DND-41 (cell line): ENCODE data around the gene TBX2.

Experiments used
- EZH2 ChIP-seq: IDR thresholded peaks from 3 replicates; pipeline ENCODE4 v1.6.1; 2012; ENCODE audit warnings: borderline replicate concordance, low read depth, mild to moderate bottlenecking, moderate library complexity, low read length, inconsistent platforms; ENCODE audit not compliant: severe bottlenecking
- TF ChIP-seq, protein P1 (sequence below): IDR thresholded peaks from 2 replicates; pipeline ENCODE4 v1.5.1; 2012; ENCODE audit warnings: borderline replicate concordance, low read length, moderate library complexity, mild to moderate bottlenecking; ENCODE audit not compliant: poor library complexity, severe bottlenecking; ENCODE audit errors: extremely low read depth

- TF ChIP-seq, protein P1, sequence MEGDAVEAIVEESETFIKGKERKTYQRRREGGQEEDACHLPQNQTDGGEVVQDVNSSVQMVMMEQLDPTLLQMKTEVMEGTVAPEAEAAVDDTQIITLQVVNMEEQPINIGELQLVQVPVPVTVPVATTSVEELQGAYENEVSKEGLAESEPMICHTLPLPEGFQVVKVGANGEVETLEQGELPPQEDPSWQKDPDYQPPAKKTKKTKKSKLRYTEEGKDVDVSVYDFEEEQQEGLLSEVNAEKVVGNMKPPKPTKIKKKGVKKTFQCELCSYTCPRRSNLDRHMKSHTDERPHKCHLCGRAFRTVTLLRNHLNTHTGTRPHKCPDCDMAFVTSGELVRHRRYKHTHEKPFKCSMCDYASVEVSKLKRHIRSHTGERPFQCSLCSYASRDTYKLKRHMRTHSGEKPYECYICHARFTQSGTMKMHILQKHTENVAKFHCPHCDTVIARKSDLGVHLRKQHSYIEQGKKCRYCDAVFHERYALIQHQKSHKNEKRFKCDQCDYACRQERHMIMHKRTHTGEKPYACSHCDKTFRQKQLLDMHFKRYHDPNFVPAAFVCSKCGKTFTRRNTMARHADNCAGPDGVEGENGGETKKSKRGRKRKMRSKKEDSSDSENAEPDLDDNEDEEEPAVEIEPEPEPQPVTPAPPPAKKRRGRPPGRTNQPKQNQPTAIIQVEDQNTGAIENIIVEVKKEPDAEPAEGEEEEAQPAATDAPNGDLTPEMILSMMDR: no peak
- no peak for TF ChIP-seq EZH2
Observed at GRCh38 chr17:61436273-61436672, 36.6 kb downstream of the TBX2 start.
